ENCODE measurements around the gene POLD2.

The POLD2 gene

GRCh38 chr7:44101966-44102845 is 21.1 kb downstream of the POLD2 start:
- DNase-seq (ENCODE audit: low spot score), result no peak

GRCh38 chr7:44101303-44101965 is 21.9 kb downstream of the POLD2 start:
- DNase-seq (ENCODE audit: low spot score), result no peak

- DNase-seq (ENCODE audit: low spot score), result no peak
These were observed 22.7 kb downstream of the POLD2 start for GRCh38 chr7:44100458-44101302.

- no peak for DNase-seq (ENCODE audit: low spot score)
These were observed 23.7 kb downstream of the POLD2 start for GRCh38 chr7:44099669-44100068.

GRCh38 chr7:44098092-44099068 is 25.0 kb downstream of the POLD2 start:
- DNase-seq (ENCODE audit: low spot score), result no peak

- no peak for DNase-seq (ENCODE audit: low spot score)
These were observed 26.1 kb downstream of the POLD2 start for GRCh38 chr7:44097064-44097932.

GRCh38 chr7:44096326-44096881 is 26.9 kb downstream of the POLD2 start:
- no peak for DNase-seq (ENCODE audit: low spot score)

- DNase-seq (ENCODE audit: low spot score), result no peak
These were observed 27.6 kb downstream of the POLD2 start for GRCh38 chr7:44095781-44096180.

- no peak for DNase-seq (ENCODE audit: low spot score)
These were observed 28.3 kb downstream of the POLD2 start for GRCh38 chr7:44094883-44095592.

- no peak for DNase-seq (ENCODE audit: low spot score)
These were observed 29.0 kb downstream of the POLD2 start for GRCh38 chr7:44094365-44094764.

GRCh38 chr7:44093102-44093641 is 30.2 kb downstream of the POLD2 start:
- DNase-seq (ENCODE audit: low spot score), result no peak

GRCh38 chr7:44087911-44088838 is 35.2 kb downstream of the POLD2 start:
- no peak for DNase-seq (ENCODE audit: low spot score)

- no peak for DNase-seq (ENCODE audit: low spot score)
These were observed 36.7 kb downstream of the POLD2 start for GRCh38 chr7:44086627-44087026.

GRCh38 chr7:44085546-44085945 is 37.8 kb downstream of the POLD2 start:
- no peak for DNase-seq (ENCODE audit: low spot score)

GRCh38 chr7:44084701-44085100 is 38.6 kb downstream of the POLD2 start:
- DNase-seq (ENCODE audit: low spot score), result no peak

- no peak for DNase-seq (ENCODE audit: low spot score)
These were observed 39.6 kb downstream of the POLD2 start for GRCh38 chr7:44083796-44084195.

- peak; percentile 99 for DNase-seq (ENCODE audit: low spot score)
These were observed 40.7 kb downstream of the POLD2 start for GRCh38 chr7:44082541-44083207.
